ENCODE measurements around the gene DNAJA4.

GRCh38 chr15:78274994-78275393 lies 10.6 kb downstream of the DNAJA4 start:
- no peak for TF ChIP-seq POLR2A (IDR thresholded peaks at IDR 0.05; ENCODE audit: low read depth, low read length)
- no peak for TF ChIP-seq TAF1 (IDR thresholded peaks at IDR 0.05; ENCODE audit: borderline replicate concordance, low read depth, low read length)
